Measurements from ENCODE around the gene CCDC148.
A peak's percentile ranks its signal among the peaks of the same experiment; 100 is the strongest.

Gene CCDC148

GRCh38 chr2:158456309-158457066 lies at the start of gene CCDC148, which contains the start of gene PKP4:
Gene CCDC148, minus strand, starts transcription at chr2:158456753. Its CDS starts 314 bp downstream, at chr2:158456439.
Gene PKP4, plus strand, starts transcription at chr2:158456952. Its CDS starts 76,233 bp downstream, at chr2:158533185.
- DNase-seq (ENCODE audit: low read depth), result peak; percentile 95

- DNase-seq (ENCODE audit: low read depth), result no peak
These were observed 48.9 kb upstream of the CCDC148 start for GRCh38 chr2:158505448-158505934.

GRCh38 chr2:158504088-158504487 lies 47.5 kb upstream of the CCDC148 start:
- no peak for DNase-seq (ENCODE audit: low read depth)

- DNase-seq (ENCODE audit: low read depth), result peak; percentile 84
These were observed 46.4 kb upstream of the CCDC148 start for GRCh38 chr2:158502974-158503373.

- no peak for DNase-seq (ENCODE audit: low read depth)
These were observed 44.7 kb upstream of the CCDC148 start for GRCh38 chr2:158501301-158501700.

GRCh38 chr2:158500333-158500732 lies 43.8 kb upstream of the CCDC148 start:
- DNase-seq (ENCODE audit: low read depth), result no peak

- no peak for DNase-seq (ENCODE audit: low read depth)
These were observed 42.8 kb upstream of the CCDC148 start for GRCh38 chr2:158499383-158499782.

- DNase-seq (ENCODE audit: low read depth), result no peak
These were observed 42.2 kb upstream of the CCDC148 start for GRCh38 chr2:158498749-158499136.

- no peak for DNase-seq (ENCODE audit: low read depth)
These were observed 41.6 kb upstream of the CCDC148 start for GRCh38 chr2:158498043-158498748.

GRCh38 chr2:158497486-158497885 lies 40.9 kb upstream of the CCDC148 start:
- peak; percentile 72 for DNase-seq (ENCODE audit: low read depth)

GRCh38 chr2:158496986-158497385 lies 40.4 kb upstream of the CCDC148 start:
- DNase-seq (ENCODE audit: low read depth), result no peak

- DNase-seq (ENCODE audit: low read depth), result peak; percentile 88
These were observed 38.6 kb upstream of the CCDC148 start for GRCh38 chr2:158495175-158495574.

GRCh38 chr2:158493458-158493857 lies 36.9 kb upstream of the CCDC148 start:
- no peak for DNase-seq (ENCODE audit: low read depth)

GRCh38 chr2:158491072-158491471 lies 34.5 kb upstream of the CCDC148 start:
- no peak for DNase-seq (ENCODE audit: low read depth)

- DNase-seq (ENCODE audit: low read depth), result no peak
These were observed 33.0 kb upstream of the CCDC148 start for GRCh38 chr2:158489366-158490112.

GRCh38 chr2:158488442-158489216 lies 32.1 kb upstream of the CCDC148 start:
- no peak for DNase-seq (ENCODE audit: low read depth)

- peak; percentile 86 for DNase-seq (ENCODE audit: low read depth)
These were observed 30.9 kb upstream of the CCDC148 start for GRCh38 chr2:158487419-158487818.

- DNase-seq (ENCODE audit: low read depth), result peak; percentile 33
These were observed 30.4 kb upstream of the CCDC148 start for GRCh38 chr2:158486970-158487325.

GRCh38 chr2:158486150-158486969 lies 29.8 kb upstream of the CCDC148 start:
- DNase-seq (ENCODE audit: low read depth), result peak; percentile 43

- no peak for DNase-seq (ENCODE audit: low read depth)
These were observed 28.5 kb upstream of the CCDC148 start for GRCh38 chr2:158484892-158485556.

Measured in iris pigment epithelial cell (primary cell).